Measurements from ENCODE around the gene RPS6KC1.
"Not testable (repeated sequence)": the region's sequence is repeated elsewhere in the genome, so short reads cannot be mapped to it uniquely, and the experiment has no call there.

RPS6KC1 gene, protein sequence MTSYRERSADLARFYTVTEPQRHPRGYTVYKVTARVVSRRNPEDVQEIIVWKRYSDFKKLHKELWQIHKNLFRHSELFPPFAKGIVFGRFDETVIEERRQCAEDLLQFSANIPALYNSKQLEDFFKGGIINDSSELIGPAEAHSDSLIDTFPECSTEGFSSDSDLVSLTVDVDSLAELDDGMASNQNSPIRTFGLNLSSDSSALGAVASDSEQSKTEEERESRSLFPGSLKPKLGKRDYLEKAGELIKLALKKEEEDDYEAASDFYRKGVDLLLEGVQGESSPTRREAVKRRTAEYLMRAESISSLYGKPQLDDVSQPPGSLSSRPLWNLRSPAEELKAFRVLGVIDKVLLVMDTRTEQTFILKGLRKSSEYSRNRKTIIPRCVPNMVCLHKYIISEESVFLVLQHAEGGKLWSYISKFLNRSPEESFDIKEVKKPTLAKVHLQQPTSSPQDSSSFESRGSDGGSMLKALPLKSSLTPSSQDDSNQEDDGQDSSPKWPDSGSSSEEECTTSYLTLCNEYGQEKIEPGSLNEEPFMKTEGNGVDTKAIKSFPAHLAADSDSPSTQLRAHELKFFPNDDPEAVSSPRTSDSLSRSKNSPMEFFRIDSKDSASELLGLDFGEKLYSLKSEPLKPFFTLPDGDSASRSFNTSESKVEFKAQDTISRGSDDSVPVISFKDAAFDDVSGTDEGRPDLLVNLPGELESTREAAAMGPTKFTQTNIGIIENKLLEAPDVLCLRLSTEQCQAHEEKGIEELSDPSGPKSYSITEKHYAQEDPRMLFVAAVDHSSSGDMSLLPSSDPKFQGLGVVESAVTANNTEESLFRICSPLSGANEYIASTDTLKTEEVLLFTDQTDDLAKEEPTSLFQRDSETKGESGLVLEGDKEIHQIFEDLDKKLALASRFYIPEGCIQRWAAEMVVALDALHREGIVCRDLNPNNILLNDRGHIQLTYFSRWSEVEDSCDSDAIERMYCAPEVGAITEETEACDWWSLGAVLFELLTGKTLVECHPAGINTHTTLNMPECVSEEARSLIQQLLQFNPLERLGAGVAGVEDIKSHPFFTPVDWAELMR

DNA sequence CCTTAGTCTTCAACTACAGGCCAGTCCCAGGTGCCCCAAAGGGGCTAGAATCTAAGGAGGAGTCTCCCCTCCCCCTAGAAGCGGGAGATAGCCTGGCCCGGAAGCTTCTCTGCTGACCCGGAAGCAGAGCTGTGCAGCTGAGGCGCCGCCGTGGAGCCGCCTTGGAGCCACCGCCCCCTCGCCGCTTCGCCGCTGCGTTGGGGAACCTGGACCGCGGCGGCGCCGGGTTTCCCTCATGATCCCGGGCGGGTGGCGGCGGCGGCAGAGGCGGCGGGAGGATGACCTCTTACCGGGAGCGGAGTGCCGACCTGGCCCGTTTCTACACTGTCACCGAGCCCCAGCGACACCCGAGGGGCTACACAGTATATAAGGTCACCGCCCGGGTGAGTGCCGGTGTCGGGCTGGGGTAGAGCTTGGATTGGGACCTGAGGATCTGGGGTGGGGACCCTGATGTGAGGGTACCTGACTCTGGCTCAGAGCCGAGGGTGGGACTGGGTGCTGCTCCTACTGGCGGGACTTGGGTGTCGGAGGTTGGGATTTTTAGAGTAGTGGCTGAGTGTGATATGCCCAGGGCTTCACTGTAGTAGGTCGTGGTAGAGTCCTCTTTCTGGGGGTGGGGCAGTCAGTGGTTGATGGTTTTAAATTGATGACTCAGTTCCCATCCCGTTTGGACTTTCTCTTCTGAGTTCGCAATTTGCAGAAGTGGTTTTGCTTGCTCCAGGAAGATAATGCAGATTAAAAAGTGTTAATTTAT is at the start of gene RPS6KC1:
TSS of gene RPS6KC1 (plus strand) at position 115 of the 754 bp plus-strand sequence. CDS start at position 279, 164 bp downstream.
- H3K4me3 Mint-ChIP-seq = peak within 1 kb of the TSS; percentile 91 to 97
- ATAC-seq = peak; percentile 97
- H3K4me1 Mint-ChIP-seq = peaks cover 26% of the 10 kb centered on the region
- DNase-seq = peak; percentile 76 to 84
- H3K9me3 Mint-ChIP-seq = peaks cover 11 to 18% of the 10 kb centered on the region in 2 donors
- H3K27ac Mint-ChIP-seq = peak within 1 kb of the TSS; percentile 92 to 94
- peaks cover 13% of the 10 kb centered on the region for H3K27me3 Mint-ChIP-seq

DNA sequence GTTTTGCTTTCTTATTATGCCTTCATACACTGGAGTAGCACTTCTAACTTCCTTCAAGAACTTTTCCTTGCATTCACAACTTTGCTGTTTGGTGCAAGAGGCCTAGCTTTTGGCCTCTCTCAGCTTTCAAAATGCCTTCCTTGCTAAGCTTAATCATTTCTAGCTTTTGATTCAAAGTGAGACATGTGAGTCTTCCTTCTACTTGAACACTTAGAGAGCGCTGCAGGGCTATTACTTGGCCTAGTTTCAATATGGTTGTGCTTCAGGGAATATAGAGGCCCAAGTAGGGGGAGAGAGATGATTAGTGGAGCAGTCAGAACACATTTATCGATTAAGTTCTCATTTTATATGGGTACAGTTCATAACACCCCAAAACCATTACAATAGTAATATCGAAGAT is 47.8 kb upstream of the RPS6KC1 start:
- Mint-ChIP-seq H3K4me1 (peaks cover 9% of the 10 kb centered on the region), H3K9me3 (no peaks in the 10 kb centered on the region), H3K27me3 (no peaks in the 10 kb centered on the region), H3K4me3 (no peak overlapping the region), H3K27ac (peak overlapping the region in 1 of 2 donors; percentile 26)
- DNase-seq (no peak), ATAC-seq (peak; percentile 60)

DNA sequence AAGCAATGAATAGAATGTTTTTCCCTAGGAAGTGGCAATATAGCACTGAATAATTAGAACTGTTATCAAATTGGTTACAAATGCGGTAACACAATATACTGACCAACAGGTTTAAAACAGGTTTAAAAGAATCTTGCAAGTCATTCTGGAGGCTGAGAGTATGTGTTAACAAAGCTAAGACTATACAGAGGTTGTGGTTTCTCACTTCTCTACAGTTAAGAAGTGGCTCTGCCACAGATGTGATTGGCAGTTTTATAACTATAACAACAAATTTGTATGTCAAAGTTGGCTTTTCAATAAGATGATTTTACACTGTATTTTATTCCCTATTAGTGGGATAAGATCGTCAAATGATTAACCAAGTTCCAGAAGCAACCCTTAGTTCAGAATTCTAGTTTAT is 42.5 kb upstream of the RPS6KC1 start:
- Mint-ChIP-seq H3K4me3 (no peak overlapping the region), H3K4me1 (peaks cover 38% of the 10 kb centered on the region), H3K27me3 (no peaks in the 10 kb centered on the region), H3K9me3 (no peaks in the 10 kb centered on the region), H3K27ac (no peak overlapping the region)
- ATAC-seq (peak; percentile 64), DNase-seq (no peak)

DNA sequence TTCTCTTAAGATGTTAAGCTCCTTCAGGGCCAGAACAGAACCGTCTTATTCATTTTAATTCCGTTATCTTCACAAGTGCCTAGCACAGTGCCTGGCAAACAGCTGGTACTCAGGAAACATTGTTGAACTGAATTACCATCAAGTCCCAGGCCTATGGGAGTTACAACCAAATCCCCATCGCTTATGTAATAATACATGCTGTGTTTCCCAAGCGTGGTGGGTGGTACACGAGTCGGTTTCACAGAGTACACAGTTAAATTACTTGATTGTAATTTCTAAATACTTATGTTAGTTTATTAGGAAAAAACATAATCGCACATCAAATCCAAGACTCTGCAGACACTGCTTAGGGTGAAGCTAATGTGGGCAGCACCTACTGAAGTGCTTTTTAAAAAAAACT is 36.4 kb upstream of the RPS6KC1 start:
- Mint-ChIP-seq H3K27ac (peak overlapping the region; percentile 100), H3K4me3 (peak overlapping the region; percentile 98 to 99)
- no peak for DNase-seq

DNA sequence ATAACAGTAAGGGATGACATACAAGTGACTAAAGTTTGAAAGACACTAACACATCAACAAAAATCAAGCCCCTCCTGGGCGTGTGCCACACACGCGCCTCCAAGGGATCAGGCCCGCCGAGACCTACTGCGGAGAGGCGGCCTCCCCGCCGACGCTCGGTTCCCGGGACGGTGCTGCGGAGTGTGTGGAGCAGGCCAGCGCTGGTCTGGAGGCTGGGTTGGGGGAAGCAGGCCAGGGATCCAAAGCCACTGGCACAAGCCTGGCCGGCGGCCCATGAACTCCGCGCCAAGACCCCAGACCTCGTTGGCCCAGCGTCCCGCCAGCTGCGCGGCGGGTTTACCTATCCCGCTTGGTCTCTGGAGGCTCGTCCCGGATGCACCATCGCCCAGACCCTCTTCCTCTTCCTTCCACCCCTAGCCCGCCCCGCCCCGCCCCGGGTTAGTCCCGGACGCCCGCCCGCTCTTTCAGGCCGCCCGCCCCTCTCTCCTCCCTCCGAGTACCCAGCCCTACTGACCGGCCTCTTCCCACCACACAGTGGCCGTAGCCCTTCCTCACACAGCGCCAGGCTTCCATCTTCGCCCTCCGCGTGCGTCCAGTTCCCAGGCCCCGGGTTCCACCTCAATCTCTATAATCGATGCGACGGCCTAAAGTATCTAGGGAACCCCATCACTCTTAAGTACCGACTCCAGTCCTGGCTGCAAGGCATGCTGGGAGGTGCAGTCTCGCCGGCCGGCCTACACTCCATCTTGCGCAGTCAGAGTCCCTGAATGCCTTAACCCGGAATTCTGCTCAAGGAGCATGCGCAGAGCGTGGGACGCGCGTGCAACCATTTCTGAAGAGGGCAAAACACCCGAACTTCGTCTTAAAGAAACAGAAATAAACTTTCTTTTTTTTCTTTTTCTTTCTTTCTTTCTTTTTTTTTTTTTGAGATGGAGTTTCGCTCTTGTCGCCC is 35.7 kb upstream of the RPS6KC1 start, which contains the start of gene ANGEL2:
TSS of gene ANGEL2 (minus strand) at position 769 of the 952 bp plus-strand sequence. CDS start at position 573, 196 bp downstream.
- ATAC-seq (peak; percentile 98), DNase-seq (peak; percentile 90 to 97)
- Mint-ChIP-seq H3K27ac (peak within 1 kb of the TSS; percentile 100), H3K4me3 (peak within 1 kb of the TSS; percentile 98 to 99), H3K9me3 (no peaks in the 10 kb centered on the region), H3K4me1 (peaks cover 30% of the 10 kb centered on the region), H3K27me3 (no peaks in the 10 kb centered on the region)

More for the DNA sequence above, 36.4 kb upstream of the RPS6KC1 start:
- H3K27me3 Mint-ChIP-seq = no peaks in the 10 kb centered on the region
- H3K4me1 Mint-ChIP-seq = peaks cover 30% of the 10 kb centered on the region
- ATAC-seq = no peak
- H3K9me3 Mint-ChIP-seq = no peaks in the 10 kb centered on the region

DNA sequence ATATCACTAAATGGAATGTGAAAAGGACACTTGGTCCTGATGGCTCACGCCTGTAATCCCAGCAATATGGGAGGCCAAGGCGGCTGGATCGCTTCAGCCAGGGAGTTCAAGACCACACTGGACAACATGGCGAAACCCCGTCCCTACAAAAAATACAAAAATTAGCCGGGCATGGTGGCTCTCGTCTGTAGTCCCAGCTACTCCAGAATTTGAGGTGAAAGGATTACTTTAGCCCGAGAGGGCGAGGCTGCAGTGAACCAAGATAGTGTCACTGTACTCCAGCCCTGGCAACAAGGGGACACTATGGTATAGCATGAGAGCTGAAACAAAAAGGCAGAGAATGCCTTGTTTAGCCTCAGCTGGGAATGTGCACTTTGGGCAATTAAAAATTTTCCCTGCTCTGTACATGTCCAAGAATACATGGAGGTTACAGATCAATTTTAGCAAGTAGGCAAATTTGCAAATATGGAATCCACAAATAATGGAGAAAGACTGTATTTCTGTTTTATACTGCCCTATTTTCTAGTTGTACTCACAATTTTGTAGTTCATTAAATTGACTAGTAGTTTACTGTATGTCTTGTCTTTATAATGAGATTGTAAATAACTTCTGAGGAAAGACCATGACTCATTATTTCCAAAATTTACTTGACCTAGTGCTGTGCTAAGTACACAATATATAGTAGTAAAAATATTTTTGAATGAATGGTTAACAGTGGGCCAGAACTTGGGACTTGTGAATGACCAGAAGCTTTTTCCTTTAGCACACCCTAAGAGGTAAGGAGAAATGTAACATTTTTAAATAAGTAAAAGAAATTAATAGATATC is 33.4 kb upstream of the RPS6KC1 start:
- ATAC-seq (no peak), DNase-seq (no peak)
- no peak overlapping the region for H3K4me3 Mint-ChIP-seq
- no peaks in the 10 kb centered on the region for H3K27me3 Mint-ChIP-seq
- no peak overlapping the region for H3K27ac Mint-ChIP-seq
- H3K9me3 Mint-ChIP-seq = no peaks in the 10 kb centered on the region
- peaks cover 13% of the 10 kb centered on the region for H3K4me1 Mint-ChIP-seq

DNA sequence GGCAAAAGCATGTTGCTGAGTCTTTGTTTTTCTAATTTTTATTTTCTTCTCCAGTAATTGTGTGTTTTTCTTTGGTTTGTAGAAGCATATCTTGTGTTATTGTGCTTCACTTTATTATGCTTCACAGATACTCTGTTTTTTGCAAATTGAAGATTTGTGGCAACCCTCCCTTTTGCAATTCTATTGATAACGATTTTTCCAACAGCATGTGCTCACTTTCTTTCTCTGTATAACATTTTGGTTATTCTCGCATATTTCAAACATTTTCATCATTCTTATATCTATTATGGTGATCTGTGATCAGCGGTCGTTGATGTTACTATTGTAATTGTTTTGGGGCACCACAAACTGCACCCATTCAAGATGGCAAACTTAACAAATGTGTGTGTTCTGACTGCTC is 31.6 kb upstream of the RPS6KC1 start:
- no peaks in the 10 kb centered on the region for H3K4me1 Mint-ChIP-seq
- peaks cover 10% of the 10 kb centered on the region for H3K27me3 Mint-ChIP-seq
- ATAC-seq (no peak), DNase-seq (no peak)
- no peak overlapping the region for H3K4me3 Mint-ChIP-seq
- H3K9me3 Mint-ChIP-seq = no peaks in the 10 kb centered on the region
- H3K27ac Mint-ChIP-seq = no peak overlapping the region

DNA sequence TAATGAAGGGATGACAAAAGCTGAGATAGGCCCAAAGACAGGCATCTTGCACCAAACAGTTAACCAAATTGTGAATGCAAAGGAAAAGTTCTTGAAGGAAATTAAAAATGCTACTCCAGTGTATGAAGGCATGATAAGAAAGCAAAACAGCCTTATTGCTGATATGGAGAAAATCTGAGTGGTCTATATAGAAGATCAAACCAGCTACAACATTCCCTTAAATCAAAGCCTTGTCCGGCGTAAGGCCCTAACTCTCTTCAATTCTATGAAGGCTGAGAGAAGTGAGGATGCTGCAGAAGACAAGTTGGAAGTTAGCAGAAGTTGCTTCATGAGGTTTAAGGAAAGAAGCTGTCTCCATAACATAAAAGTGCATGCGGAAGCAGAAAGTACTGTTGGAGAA is 31.0 kb upstream of the RPS6KC1 start:
- peaks cover 11% of the 10 kb centered on the region for H3K27me3 Mint-ChIP-seq
- no peaks in the 10 kb centered on the region for H3K9me3 Mint-ChIP-seq
- no peak for DNase-seq

DNA sequence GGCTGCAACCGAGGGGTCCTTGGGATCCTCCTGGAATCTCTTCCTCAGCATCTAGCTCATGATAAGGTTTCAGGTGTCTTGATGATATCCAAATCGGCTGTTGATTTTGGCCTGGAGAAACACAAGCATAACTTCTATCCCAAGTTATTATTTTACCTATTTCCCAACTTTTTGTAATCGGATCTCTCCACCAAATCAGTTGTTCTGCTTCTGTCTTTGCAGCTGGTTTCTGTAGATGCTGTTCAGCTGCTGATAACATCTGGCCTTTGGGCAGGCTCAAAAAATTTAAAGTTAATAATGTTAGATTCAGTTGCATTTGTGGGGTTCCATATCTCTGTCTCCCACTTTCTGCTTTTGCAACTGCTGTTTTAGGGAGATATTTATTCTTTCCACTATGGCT is 24.0 kb upstream of the RPS6KC1 start:
- peaks cover 54% of the 10 kb centered on the region for H3K27me3 Mint-ChIP-seq
- not testable (repeated sequence) for ATAC-seq, H3K4me1 Mint-ChIP-seq, H3K27ac Mint-ChIP-seq, DNase-seq, H3K4me3 Mint-ChIP-seq, H3K9me3 Mint-ChIP-seq

More for the DNA sequence above, 31.0 kb upstream of the RPS6KC1 start:
- no peak overlapping the region for H3K4me3 Mint-ChIP-seq
- H3K27ac Mint-ChIP-seq = no peak overlapping the region
- ATAC-seq = no peak
- no peaks in the 10 kb centered on the region for H3K4me1 Mint-ChIP-seq

DNA sequence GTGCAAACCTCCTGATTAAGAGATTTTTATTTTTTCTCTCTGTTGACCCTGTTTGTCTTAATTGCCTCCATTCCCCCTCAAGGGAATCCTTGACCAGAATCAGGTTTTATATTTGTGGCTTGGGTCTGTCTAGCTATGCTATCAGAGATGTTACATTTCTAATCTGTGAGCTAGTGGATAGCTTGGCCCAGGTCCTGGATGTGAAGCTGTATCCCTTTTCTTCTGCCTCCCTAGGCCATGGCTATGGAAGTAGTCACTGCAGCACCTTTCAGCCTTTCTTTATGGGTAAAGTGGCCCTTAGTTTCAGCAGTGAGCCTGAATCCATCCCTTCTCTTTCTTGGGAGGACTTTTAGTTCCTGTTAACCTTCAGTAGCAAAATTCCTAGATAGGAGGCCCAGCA is 18.4 kb upstream of the RPS6KC1 start:
- ATAC-seq (no peak), DNase-seq (no peak)
- Mint-ChIP-seq H3K9me3 (no peaks in the 10 kb centered on the region), H3K4me1 (no peaks in the 10 kb centered on the region), H3K27me3 (peaks cover 58% of the 10 kb centered on the region), H3K27ac (no peak overlapping the region), H3K4me3 (no peak overlapping the region)

DNA sequence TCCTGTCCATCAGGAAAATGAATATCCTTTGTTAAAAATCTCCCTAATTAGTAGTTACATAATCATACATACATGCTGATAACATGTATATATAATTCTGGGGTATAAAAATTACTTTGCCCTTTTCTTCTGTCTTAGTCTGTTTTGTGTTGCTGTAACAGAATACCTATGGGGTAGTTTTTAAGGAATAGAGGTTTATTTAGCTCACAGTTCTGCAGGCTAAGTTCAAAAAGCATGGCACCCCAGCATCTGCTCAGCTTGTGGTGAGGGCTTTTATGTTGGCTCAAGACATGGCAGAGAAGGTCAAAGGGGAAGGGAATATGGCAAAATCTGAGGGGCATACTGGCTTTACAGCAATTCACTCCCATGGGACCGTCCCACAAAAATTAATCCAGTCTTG is 16.3 kb upstream of the RPS6KC1 start:
- no peaks in the 10 kb centered on the region for H3K4me1 Mint-ChIP-seq
- no peak for DNase-seq
- no peaks in the 10 kb centered on the region for H3K9me3 Mint-ChIP-seq
- peaks cover 55% of the 10 kb centered on the region for H3K27me3 Mint-ChIP-seq
- H3K27ac Mint-ChIP-seq = no peak overlapping the region
- H3K4me3 Mint-ChIP-seq = no peak overlapping the region
- no peak for ATAC-seq

DNA sequence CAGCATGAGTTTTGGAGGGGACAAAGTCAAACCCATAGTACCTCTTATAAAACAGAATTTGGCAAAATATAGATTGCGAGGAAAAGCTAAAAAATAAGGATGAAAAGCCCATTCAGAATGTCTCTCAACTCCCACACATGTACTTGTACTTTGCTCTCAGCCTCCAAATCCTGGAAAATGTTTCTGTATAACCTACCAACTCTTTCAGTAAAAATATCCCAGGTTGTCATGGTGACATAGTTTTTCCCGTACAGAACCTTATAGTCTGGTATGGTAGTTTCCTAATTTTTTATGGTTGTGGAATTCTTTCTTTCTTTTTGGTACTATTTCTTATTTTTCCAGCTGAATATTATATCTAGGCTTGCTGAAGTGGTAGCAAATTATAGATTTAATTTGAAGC is 15.5 kb upstream of the RPS6KC1 start:
- H3K27ac Mint-ChIP-seq = no peak overlapping the region
- H3K9me3 Mint-ChIP-seq = no peaks in the 10 kb centered on the region
- peaks cover 47% of the 10 kb centered on the region for H3K27me3 Mint-ChIP-seq
- DNase-seq = no peak
- no peak for ATAC-seq
- H3K4me1 Mint-ChIP-seq = no peaks in the 10 kb centered on the region
- no peak overlapping the region for H3K4me3 Mint-ChIP-seq

DNA sequence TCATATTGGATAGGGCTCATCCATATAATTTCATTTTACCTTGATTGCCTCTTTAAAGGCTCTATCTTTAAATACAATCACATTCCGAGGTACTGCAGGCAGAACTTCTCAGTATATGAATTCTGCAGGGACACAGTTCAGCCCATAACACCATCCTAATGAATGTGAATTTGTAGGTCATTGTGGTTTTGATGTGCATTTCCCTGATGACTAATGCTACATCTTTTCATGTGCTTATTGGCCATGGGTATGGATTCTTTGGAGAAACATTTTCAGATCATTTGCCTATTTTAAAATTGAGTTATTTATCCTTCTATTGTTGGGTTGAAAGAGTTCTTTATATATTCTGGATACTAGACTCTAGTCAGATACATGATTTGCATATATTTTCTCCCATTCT is 9.6 kb upstream of the RPS6KC1 start:
- ATAC-seq (no peak), DNase-seq (no peak)
- Mint-ChIP-seq H3K27ac (no peak overlapping the region), H3K4me3 (no peak overlapping the region), H3K9me3 (no peaks in the 10 kb centered on the region), H3K4me1 (peaks cover 11% of the 10 kb centered on the region), H3K27me3 (peaks cover 15% of the 10 kb centered on the region)

All from stimulated activated naive CD8-positive, alpha-beta T cell treated with anti-CD3 and anti-CD28 coated beads, Interleukin-15, amount 100 ng/mL, for 72 hours (primary cell).